ENCODE measurements around the gene TBC1D9B. TPM values are rescaled to one million over a fixed set of nuclear protein-coding genes. Genes with fewer than 3 reads are reported as not detected.
A peak's percentile ranks its signal among the peaks of the same experiment; 100 is the strongest.

Gene TBC1D9B
- total RNA-seq, 4 donors from 2014 or later, result 50.7 to 78.5 (median 62.4) TPM

- no peak for TF ChIP-seq POLR2A (IDR thresholded peaks at IDR 0.05)
- TF ChIP-seq CTCF (IDR thresholded peaks at IDR 0.05), result peak in 1 of 6 experiments; percentile 21
- Histone ChIP-seq H3K9me3 (no peaks in the 10 kb centered on the region), H3K27me3 (no peaks in the 10 kb centered on the region), H3K4me3 (peak overlapping the region in 3 of 4 donors; percentile 49 to 81 (median 73)), H3K36me3 (peaks cover 0 to 16% (median 10%) of the 10 kb centered on the region in 3 donors), H3K27ac (peak overlapping the region; percentile 79 to 91 (median 86)), H3K4me1 (peaks cover 18 to 43% (median 27%) of the 10 kb centered on the region in 3 donors)
- DNase-seq, result no peak
- WGBS, 2 donors, result 80% methylated on average over 1 of the region's 16 CpGs; no CpG with 5 or more reads in 1 of the 2 donors
- intact Hi-C loops (cut with DNase I), result loop anchor here (5.0 kb wide), 1 partner anchor 111 kb away; no protein-coding TSS in a partner anchor
These were observed 831 bp upstream of the TBC1D9B start for GRCh38 chr5:179908528-179908927.

- WGBS, 2 donors, result 0 to 5% methylated on average over 7 to 8 of the region's 50 CpGs
- intact Hi-C loops (cut with DNase I), result loop anchor here (5.0 kb wide), 1 partner anchor 110 kb away; no protein-coding TSS in a partner anchor
- Histone ChIP-seq H3K36me3 (peaks cover 14 to 31% (median 15%) of the 10 kb centered on the region in 3 donors), H3K27ac (peak overlapping the region; percentile 80 to 91 (median 89)), H3K27me3 (no peaks in the 10 kb centered on the region), H3K4me1 (peaks cover 18 to 27% (median 19%) of the 10 kb centered on the region in 3 donors), H3K4me3 (peak overlapping the region; percentile 49 to 81 (median 70)), H3K9me3 (no peaks in the 10 kb centered on the region)
- no peak for DNase-seq
- no peak for TF ChIP-seq CTCF (IDR thresholded peaks at IDR 0.05)
- TF ChIP-seq POLR2A (IDR thresholded peaks at IDR 0.05), result no peak
These were observed 722 bp downstream of the TBC1D9B start for GRCh38 chr5:179906795-179907555.

GRCh38 chr5:179906294-179906794 lies 1.4 kb downstream of the TBC1D9B start:
- no peak for DNase-seq
- peaks cover 18 to 27% (median 19%) of the 10 kb centered on the region in 3 donors for H3K4me1 ChIP-seq
- peak overlapping the region in 3 of 4 donors; percentile 80 to 91 (median 87) for H3K27ac ChIP-seq
- H3K4me3 ChIP-seq, result peak overlapping the region; percentile 49 to 81 (median 70)
- peaks cover 14 to 37% (median 15%) of the 10 kb centered on the region in 3 donors for H3K36me3 ChIP-seq
- no peak for TF ChIP-seq POLR2A (IDR thresholded peaks at IDR 0.05)
- TF ChIP-seq CTCF (IDR thresholded peaks at IDR 0.05), result no peak
- WGBS, 2 donors, result 79 to 88% methylated on average over 13 to 24 of the region's 24 CpGs
- H3K9me3 ChIP-seq, result no peaks in the 10 kb centered on the region
- H3K27me3 ChIP-seq, result no peaks in the 10 kb centered on the region
- intact Hi-C loops (cut with DNase I), result loop anchor here (5.0 kb wide), 1 partner anchor 109 kb away; no protein-coding TSS in a partner anchor

- Histone ChIP-seq H3K4me3 (no peak overlapping the region), H3K9me3 (no peaks in the 10 kb centered on the region), H3K36me3 (peaks cover 14 to 49% (median 15%) of the 10 kb centered on the region in 3 donors), H3K4me1 (peaks cover 18 to 27% (median 19%) of the 10 kb centered on the region in 3 donors), H3K27me3 (no peaks in the 10 kb centered on the region), H3K27ac (no peak overlapping the region)
- no peak for DNase-seq
- intact Hi-C loops (cut with DNase I), result loop anchor here (5.0 kb wide), 1 partner anchor 108 kb away; no protein-coding TSS in a partner anchor
- no peak for TF ChIP-seq POLR2A (IDR thresholded peaks at IDR 0.05)
- TF ChIP-seq CTCF (IDR thresholded peaks at IDR 0.05), result no peak
- WGBS, 2 donors, result 77 to 87% methylated on average over 8 of the region's 8 CpGs
These were observed 2.5 kb downstream of the TBC1D9B start for GRCh38 chr5:179905161-179905560.
